Measurements from ENCODE around the gene SERPINA10.
"Not testable (repeated sequence)": the region's sequence is repeated elsewhere in the genome, so short reads cannot be mapped to it uniquely, and the experiment has no call there.

Gene SERPINA10

GRCh38 chr14:94313991-94314655 is 21.1 kb upstream of the SERPINA10 start:
- DNase-seq (ENCODE audit: low spot score): no peak

GRCh38 chr14:94312481-94313246 is 19.6 kb upstream of the SERPINA10 start:
- no peak for DNase-seq (ENCODE audit: low spot score)

GRCh38 chr14:94310248-94310647 is 17.2 kb upstream of the SERPINA10 start:
- no peak for DNase-seq (ENCODE audit: low spot score)

DNA sequence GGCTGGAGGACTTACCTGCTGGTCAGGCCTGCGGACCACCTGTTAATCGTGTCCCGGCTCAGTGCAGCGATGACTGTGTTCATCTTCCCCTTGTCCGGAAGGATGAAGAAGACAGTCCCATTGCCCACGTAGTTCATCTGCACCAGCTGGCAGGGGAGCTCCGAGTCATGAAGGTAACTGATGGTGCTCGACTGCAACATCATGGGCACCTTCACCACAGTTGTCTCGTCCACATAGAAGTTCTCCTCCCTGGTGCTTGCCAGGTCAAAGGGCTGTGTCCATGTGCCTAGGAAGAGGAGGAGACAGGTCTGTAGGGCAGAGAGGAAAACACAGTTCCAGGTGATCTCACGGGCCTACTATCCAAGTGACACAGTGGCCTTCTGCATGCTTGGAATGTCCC is 16.7 kb upstream of the SERPINA10 start:
- no peak for DNase-seq (ENCODE audit: low spot score)

DNA sequence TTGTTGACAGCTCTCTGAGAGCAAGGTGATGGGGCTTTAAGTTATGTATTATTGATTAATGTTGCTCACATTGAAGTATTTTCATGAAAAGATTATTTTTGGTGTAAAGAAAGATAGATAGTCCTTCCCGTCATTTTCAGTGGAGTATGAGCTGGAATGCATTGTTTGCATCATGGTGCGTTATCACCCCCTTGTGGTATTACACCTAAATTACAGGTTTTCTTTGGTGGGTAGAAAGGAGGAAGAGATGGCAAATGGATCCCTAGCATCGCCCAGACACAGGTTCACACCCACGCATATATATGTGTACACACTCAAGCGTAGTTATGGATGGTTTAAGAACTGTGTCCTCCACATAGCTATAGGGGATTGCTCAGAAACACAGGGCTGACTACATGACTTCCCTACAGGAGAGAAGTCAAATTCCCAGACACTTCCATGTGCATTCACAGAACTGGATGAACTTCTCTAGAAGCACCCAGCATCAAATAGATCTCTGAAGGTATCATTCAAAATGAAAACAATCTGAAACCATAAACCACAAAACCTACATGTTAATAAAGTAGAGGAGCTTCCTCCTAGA is 14.4 kb upstream of the SERPINA10 start:
- no peak for DNase-seq (ENCODE audit: low spot score)

DNA sequence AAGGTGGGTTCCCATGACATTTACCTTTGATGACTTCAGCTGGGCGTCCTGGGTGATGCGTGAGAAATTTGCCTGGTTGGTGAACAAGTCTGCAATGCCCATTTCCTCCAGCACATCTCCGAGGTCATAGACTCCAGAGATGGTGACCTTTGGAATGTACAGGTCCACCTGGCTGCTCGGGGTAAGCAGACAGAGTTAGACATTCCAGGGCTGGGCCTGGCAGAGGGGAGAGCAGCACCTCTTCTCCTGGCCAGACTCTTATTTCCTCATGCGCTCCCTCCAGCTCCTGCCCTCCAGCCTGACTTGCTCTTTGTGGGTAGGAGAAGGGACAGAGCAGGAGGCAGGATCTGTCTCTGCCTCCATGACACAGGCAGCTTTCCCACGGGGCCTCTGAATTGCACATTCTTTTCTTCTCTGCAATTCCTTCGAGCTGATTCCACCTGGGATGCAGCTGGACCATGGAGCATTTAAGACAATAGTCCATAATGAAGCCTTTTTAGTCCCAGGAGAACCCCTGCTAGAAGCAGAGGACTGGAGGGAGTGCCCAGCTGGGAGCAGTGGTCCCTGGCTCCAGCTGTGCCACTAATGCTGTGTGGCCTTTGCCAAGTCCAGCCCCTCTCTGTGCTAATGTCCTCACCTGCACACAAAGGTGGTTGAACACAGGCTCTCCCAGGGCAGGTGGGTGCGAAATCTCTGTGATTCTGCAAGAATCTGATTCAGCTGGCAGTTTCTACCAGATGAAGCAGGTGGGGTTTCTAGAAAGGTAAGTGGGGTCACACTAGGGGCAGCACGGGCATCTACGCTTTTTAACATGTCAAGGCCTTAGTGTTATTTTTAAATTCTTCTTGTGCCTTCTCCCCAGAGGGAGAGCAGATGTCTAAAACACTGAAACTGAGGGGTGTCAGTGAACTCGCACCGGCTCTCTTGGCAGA is 13.2 kb upstream of the SERPINA10 start:
- no peak for DNase-seq (ENCODE audit: low spot score)

GRCh38 chr14:94305620-94306019 is 12.6 kb upstream of the SERPINA10 start:
- no peak for DNase-seq (ENCODE audit: low spot score)

DNA sequence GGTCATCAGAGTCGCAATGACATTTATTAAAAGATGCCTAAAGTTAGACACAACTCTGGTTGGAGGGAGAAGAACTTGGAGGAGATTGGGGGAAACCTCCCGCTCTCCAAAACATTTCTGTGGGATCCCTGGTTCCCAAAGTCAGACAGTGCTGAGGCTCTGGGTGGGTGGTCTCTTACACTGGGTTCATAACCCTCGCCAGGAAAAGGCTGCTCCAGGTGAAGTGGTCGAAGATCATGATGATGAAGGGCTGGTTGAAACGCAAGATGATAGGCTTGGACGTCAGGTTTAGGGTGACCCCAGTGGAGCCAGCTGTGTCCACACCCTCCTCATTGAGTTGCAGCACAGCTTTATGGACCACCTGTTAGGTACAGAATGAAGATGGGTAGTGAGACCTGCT is 11.2 kb upstream of the SERPINA10 start:
- no peak for DNase-seq (ENCODE audit: low spot score)

DNA sequence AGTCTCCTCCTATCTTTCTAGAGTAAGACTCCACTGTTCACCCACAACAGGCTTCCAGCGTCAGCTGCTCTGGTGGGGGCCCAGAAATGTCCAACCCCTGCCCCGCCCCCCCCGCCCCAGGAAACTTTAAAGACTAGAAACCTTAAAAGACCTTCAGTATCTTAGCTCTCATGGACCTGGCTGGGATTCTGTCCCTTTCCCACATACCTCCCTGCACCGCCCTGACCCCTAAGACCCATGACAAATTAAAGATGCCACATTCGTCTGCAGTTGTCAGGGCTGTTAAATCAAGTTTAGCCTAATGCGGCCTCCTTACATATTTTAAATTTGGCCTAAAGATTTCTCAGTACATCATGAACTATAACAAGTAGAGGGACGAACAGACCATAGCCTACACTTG is 10.0 kb upstream of the SERPINA10 start:
- no peak for DNase-seq (ENCODE audit: low spot score)

DNA sequence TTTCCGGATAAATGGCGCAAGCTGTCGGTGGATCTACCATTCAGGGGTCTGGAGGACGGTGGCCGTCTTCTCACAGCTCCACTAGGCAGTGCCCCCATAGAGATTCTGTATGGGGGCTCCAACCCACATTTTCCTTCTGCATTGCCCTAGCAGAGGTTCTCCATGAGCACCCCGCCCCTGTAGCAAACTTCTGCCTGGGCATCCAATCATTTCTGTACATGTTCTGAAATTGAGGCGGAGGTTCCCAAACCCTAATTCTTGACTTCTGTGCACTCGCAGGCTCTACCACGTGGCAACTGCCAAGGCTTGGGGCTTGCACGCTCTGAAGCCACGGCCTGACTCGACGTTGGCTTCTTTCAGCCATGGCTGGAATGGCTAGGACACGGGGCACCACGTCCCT is 5.1 kb upstream of the SERPINA10 start:
- no peak for DNase-seq (ENCODE audit: low spot score)

- DNase-seq (ENCODE audit: low spot score): not testable (repeated sequence)
These were observed 3.1 kb upstream of the SERPINA10 start for GRCh38 chr14:94296181-94296545.

DNA sequence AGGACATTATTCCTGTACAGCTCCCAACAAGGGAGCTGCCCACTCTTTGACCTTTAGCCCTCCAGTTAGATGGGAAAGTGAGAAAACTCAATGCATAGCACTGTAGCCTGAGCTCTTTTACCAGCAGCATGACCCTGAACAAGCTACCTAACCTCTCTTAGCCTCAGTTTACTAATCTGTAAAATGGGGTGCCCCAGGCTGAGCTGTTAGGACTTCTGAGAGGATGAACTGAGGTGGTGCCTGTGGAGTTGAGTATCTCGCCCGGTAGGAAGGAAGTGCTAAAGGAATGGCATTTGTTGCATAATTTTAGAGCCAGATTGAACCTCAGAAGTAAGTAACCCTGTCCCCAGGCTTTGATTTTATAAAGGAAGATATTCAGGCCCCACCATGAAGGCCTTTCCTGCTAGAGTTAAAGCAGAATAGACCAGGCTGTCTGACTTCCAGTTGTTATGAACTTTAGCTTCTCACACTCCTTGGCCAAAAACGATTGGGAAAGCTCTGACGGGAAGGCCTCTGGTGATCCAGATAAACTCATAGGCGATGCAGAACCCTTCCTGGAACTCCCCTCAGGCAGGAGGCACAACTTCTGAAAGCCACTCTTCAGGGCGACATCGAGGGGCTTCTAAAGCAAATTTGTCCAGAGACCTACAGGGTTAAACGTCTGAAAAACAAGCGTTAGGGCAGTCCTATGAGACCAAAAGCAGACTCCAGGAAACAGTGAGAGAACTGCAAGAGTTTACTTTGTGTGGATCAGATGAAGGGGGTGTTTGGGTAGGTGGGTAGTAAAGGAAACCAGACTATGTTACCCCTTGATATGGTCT is 2.5 kb upstream of the SERPINA10 start:
- no peak for DNase-seq (ENCODE audit: low spot score)

- DNase-seq (ENCODE audit: low spot score): no peak
These were observed 483 bp upstream of the SERPINA10 start for GRCh38 chr14:94293578-94293924.

- DNase-seq (ENCODE audit: low spot score): no peak
These were observed 569 bp downstream of the SERPINA10 start for GRCh38 chr14:94292526-94292871.

GRCh38 chr14:94291906-94292525 is 1.1 kb downstream of the SERPINA10 start:
- DNase-seq (ENCODE audit: low spot score): no peak

- DNase-seq (ENCODE audit: low spot score): no peak
These were observed 1.7 kb downstream of the SERPINA10 start for GRCh38 chr14:94291159-94291905.

GRCh38 chr14:94290197-94290596 is 2.9 kb downstream of the SERPINA10 start:
- no peak for DNase-seq (ENCODE audit: low spot score)

GRCh38 chr14:94288610-94289465 is 4.2 kb downstream of the SERPINA10 start:
- DNase-seq (ENCODE audit: low spot score): no peak

- no peak for DNase-seq (ENCODE audit: low spot score)
These were observed 7.9 kb downstream of the SERPINA10 start for GRCh38 chr14:94285158-94285557.

DNA sequence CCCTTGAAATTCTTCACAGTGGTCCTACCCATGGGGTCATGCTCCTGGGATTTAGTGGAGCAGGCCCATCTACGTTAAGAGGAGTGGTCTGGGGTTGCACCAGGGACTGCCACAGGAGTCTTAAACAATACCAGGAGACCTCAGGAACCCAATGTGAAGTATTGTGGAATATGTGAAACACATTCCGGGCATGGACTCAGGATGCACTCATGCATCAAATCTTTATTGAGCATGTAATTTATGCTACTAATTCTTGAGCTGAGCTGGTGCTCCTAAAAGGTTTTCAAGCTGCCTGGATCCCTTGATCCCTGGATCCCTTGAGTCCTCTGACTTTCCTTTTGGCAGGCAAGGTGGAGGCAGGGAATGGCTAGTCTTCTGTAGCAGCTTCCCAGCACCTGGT is 8.8 kb downstream of the SERPINA10 start:
- no peak for DNase-seq (ENCODE audit: low spot score)

All from hematopoietic multipotent progenitor cell treated with erythropoietin and hydrocortisone succinate and interleukin-3 and kit ligand, for 17 days (in vitro differentiated cells).